Measurements from ENCODE around the gene TUBGCP5. TPM values are rescaled to one million over a fixed set of nuclear protein-coding genes. Genes with fewer than 3 reads are reported as not detected.

Gene TUBGCP5
- total RNA-seq, 3 donors from 2014 or later (not counting 1 experiment from before 2014, with no cell fraction given) = 14.7 to 20.4 (median 17.5) TPM

- H3K4me1 ChIP-seq (ENCODE audit: control insufficient read depth, insufficient read depth, low read length) = no peaks in the 10 kb centered on the region
- TF ChIP-seq, protein P1, sequence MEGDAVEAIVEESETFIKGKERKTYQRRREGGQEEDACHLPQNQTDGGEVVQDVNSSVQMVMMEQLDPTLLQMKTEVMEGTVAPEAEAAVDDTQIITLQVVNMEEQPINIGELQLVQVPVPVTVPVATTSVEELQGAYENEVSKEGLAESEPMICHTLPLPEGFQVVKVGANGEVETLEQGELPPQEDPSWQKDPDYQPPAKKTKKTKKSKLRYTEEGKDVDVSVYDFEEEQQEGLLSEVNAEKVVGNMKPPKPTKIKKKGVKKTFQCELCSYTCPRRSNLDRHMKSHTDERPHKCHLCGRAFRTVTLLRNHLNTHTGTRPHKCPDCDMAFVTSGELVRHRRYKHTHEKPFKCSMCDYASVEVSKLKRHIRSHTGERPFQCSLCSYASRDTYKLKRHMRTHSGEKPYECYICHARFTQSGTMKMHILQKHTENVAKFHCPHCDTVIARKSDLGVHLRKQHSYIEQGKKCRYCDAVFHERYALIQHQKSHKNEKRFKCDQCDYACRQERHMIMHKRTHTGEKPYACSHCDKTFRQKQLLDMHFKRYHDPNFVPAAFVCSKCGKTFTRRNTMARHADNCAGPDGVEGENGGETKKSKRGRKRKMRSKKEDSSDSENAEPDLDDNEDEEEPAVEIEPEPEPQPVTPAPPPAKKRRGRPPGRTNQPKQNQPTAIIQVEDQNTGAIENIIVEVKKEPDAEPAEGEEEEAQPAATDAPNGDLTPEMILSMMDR (IDR thresholded peaks at IDR 0.05) = no peak
- DNase-seq (no peak), ATAC-seq (no peak)
- no peak overlapping the region for H3K4me3 ChIP-seq (ENCODE audit: low read length)
- no peaks in the 10 kb centered on the region for H3K27me3 ChIP-seq (ENCODE audit: control insufficient read depth, insufficient read depth, low read length)
- no peak overlapping the region for H3K27ac ChIP-seq (ENCODE audit: low read length)
- H3K9me3 ChIP-seq (ENCODE audit: control insufficient read depth, insufficient read depth, low read length) = no peaks in the 10 kb centered on the region
- H3K4me1 Mint-ChIP-seq = peaks cover 0 to 7% of the 10 kb centered on the region in 2 donors
- H3K36me3 ChIP-seq (ENCODE audit: control insufficient read depth, insufficient read depth, low read length) = no peaks in the 10 kb centered on the region
- H3K27ac Mint-ChIP-seq = no peak overlapping the region
- H3K4me3 Mint-ChIP-seq = no peak overlapping the region
- no peaks in the 10 kb centered on the region for H3K9me3 Mint-ChIP-seq
- no peaks in the 10 kb centered on the region for H3K36me3 Mint-ChIP-seq
- 92% methylated on average over 11 of the region's 11 CpGs for WGBS (ENCODE audit: insufficient coverage)
- H3K27me3 Mint-ChIP-seq (ENCODE audit: low read depth in 2 of 2) = no peaks in the 10 kb centered on the region
- intact Hi-C loops (cut with micrococcal nuclease) = no loop called here
Measured at GRCh38 chr15:22960126-22960525, 79.2 kb downstream of the TUBGCP5 start.

- ATAC-seq (no peak), DNase-seq (no peak)
- Mint-ChIP-seq H3K9me3 (no peaks in the 10 kb centered on the region), H3K27ac (no peak overlapping the region), H3K27me3 (ENCODE audit: low read depth in 2 of 2) (no peaks in the 10 kb centered on the region), H3K4me3 (no peak overlapping the region), H3K4me1 (peaks cover 0 to 7% of the 10 kb centered on the region in 2 donors), H3K36me3 (no peaks in the 10 kb centered on the region)
- Histone ChIP-seq H3K9me3 (ENCODE audit: control insufficient read depth, insufficient read depth, low read length) (no peaks in the 10 kb centered on the region), H3K4me1 (ENCODE audit: control insufficient read depth, insufficient read depth, low read length) (no peaks in the 10 kb centered on the region), H3K27ac (ENCODE audit: low read length) (no peak overlapping the region), H3K27me3 (ENCODE audit: control insufficient read depth, insufficient read depth, low read length) (no peaks in the 10 kb centered on the region), H3K4me3 (ENCODE audit: low read length) (no peak overlapping the region), H3K36me3 (ENCODE audit: control insufficient read depth, insufficient read depth, low read length) (no peaks in the 10 kb centered on the region)
- WGBS (ENCODE audit: insufficient coverage) = 86% methylated on average over 33 of the region's 33 CpGs
- TF ChIP-seq, protein P1 (IDR thresholded peaks at IDR 0.05) = no peak
- intact Hi-C loops (cut with micrococcal nuclease) = no loop called here
Measured at GRCh38 chr15:22959321-22960101, 79.9 kb downstream of the TUBGCP5 start.

DNA sequence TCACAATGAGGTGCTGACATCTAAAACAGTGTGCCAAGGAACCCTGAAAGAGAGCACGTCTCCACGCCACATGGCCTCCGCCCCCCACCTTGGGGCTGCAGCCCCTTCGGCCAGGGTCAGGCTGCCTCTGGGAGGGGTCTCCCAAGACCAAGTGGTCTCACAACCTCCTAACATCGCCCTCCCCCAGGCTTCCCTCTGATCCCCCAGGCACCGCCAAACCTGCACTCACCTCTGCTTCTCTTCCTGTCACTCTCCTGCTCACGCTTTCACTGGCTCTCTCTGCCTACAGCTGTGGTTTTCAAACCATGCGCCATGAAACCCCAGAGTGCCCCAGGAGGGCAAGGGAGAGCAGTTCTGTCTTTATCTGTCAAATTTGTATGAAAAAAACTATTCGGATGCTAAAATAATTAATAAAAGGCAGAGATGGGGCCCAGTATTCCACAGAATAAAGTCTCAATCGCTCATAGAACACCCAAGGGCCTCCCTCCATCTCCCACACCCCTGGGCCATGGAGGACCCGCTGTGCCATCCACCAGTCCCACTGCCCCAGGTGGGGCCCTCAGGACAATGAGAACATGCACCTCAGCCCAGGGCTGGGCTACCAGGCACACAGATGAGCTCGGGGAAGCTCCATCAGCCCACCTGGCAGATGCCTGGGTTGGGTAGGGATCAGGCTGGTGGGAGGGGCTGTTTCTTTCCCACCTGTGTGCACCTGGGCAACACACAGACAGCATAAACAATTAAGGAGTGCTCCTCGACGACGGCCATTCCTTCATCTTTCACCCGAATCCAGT is 80.7 kb downstream of the TUBGCP5 start:
- TF ChIP-seq, protein P1 (IDR thresholded peaks at IDR 0.05) = no peak
- WGBS (ENCODE audit: insufficient coverage) = 61% methylated on average over 16 of the region's 16 CpGs

More for the DNA sequence above, 80.7 kb downstream of the TUBGCP5 start:
- no peaks in the 10 kb centered on the region for H3K36me3 ChIP-seq (ENCODE audit: control insufficient read depth, insufficient read depth, low read length)
- Mint-ChIP-seq H3K27me3 (ENCODE audit: low read depth in 2 of 2) (no peaks in the 10 kb centered on the region), H3K36me3 (no peaks in the 10 kb centered on the region), H3K9me3 (no peaks in the 10 kb centered on the region), H3K27ac (no peak overlapping the region), H3K4me1 (peaks cover 0 to 4% of the 10 kb centered on the region in 2 donors), H3K4me3 (no peak overlapping the region)
- no peaks in the 10 kb centered on the region for H3K4me1 ChIP-seq (ENCODE audit: control insufficient read depth, insufficient read depth, low read length)
- intact Hi-C loops (cut with micrococcal nuclease) = no loop called here
- H3K27ac ChIP-seq (ENCODE audit: low read length) = no peak overlapping the region
- ATAC-seq = no peak
- DNase-seq = no peak
- H3K9me3 ChIP-seq (ENCODE audit: control insufficient read depth, insufficient read depth, low read length) = no peaks in the 10 kb centered on the region
- no peak overlapping the region for H3K4me3 ChIP-seq (ENCODE audit: low read length)
- H3K27me3 ChIP-seq (ENCODE audit: control insufficient read depth, insufficient read depth, low read length) = no peaks in the 10 kb centered on the region

Measured in natural killer cell (primary cell).